H4 (cell line): Measurements from ENCODE around the gene PTDSS2. TPM values are rescaled to one million over a fixed set of nuclear protein-coding genes. Genes with fewer than 3 reads are reported as not detected.

Experiments
- DNase-seq: peaks from one replicate; pipeline ENCODE4 v3.0.0-alpha.2; 2015; ENCODE audit warnings: low spot score
- total RNA-seq: library from RNA; depleted of rRNA; stranded (reverse); fragments of >200 nt; shearing (Covaris generic); gene quantifications from 2 replicates; pipeline ENCODE4 v1.2.3, GENCODE V29; 2014

PTDSS2 gene
- total RNA-seq, 1 experiment from 2014 or later, result 15.0 TPM

- no peak for DNase-seq
Measured at GRCh38 chr11:490186-490929, 40.3 kb downstream of the PTDSS2 start.

DNA sequence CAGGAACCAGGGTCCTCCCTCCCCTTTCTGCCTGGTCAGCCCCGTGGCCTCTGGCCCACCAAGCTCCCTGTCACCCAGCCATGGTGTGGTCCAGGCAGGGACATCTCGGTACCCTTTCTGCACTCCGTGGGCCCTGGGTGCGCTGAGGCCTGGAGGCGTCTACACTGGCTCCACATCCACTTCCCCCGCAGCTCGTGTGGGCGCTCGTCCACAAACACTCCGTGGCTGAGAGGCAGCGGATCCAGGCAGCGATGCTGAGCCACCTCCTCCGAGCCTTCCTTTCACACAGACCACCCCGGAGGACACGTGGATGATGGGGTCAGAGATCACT, 40.8 kb downstream of the PTDSS2 start:
- DNase-seq, result no peak

DNA sequence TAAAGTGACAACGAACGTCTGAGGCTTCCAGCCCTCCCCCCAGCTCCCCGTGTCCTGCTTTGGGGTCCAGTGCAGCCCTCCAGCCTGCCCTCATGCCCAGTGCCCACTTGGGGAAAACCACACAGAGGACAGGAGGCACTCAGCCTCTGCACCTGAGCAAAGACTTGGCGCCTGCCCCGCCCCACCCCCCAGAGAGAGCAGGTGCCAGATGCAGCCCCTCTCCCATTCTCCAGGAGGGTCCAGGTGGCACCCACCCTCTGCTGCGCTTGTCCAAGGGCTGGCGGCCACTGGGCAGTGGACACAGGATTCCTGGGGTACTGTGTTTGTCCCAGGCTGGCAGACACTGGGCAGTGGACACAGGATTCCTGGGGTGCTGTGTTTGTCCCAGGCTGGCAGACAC, 41.3 kb downstream of the PTDSS2 start:
- DNase-seq, result no peak

GRCh38 chr11:492427-493226, 42.5 kb downstream of the PTDSS2 start:
- no peak for DNase-seq

- no peak for DNase-seq
Measured at GRCh38 chr11:494761-495536, 44.9 kb downstream of the PTDSS2 start.

DNA sequence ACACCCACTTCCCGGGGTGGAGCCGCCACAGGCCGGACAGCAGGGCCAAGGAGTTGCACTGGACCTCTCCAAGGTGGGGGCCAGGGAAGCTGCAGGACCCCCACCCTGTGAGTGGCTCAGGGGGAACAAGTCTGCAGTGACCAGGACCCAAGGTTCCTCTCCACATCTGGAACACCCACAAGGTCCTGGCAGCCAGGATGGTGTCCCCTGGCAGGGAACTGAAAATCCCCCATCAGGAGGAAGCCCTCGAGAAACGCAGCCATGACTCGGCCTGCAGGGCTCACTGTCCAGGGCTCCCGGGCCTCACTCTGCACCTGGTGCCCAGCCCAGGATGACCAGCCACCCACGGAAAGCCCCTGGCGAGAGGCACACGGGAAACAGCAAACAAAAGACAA, 45.5 kb downstream of the PTDSS2 start:
- DNase-seq, result no peak

GRCh38 chr11:496834-497564, 46.9 kb downstream of the PTDSS2 start:
- DNase-seq, result no peak

- no peak for DNase-seq
Measured at GRCh38 chr11:497565-498296, 47.7 kb downstream of the PTDSS2 start.

DNA sequence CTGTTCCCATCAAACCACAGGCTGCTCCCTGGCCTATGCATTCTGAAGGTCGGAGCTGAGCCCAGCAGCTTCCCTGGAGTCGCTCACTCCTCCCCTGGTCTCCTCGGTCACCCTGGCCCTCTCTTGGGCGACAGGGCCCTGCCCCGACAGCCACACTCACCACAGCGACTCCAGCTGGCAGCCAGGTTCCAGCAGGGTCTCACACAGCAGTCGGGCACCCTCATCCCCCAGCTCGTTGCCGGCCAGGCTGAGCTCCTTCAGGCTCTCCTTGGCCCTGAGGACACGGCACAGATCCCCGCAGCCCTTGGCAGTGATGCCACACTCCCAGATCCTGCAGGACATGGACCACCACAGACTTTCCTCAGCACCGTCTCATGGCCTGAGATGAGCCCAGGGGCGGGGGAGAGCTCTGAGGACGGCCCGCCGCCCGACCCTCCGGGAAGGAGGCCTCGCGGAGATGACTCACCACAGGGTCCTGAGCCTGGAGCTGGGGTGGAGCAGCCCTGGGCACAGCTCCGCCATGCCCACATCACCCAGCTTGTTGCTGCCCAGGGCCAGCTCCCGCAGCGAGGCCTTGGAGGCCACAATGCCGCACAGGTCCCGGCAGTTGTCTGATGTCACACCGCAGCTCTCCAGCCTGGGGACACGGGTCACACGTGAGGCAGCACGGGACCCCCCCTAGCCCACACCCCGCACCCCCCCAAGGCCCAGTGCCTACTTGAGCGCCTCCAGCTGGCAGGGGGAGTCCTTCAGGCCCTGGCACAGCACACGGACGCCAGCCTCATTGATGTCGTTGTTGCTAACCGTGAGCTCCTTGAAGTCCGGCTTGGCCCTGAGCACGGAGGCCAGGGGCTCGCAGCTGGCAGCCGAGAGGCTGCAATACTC, 48.5 kb downstream of the PTDSS2 start:
- DNase-seq, result no peak

DNA sequence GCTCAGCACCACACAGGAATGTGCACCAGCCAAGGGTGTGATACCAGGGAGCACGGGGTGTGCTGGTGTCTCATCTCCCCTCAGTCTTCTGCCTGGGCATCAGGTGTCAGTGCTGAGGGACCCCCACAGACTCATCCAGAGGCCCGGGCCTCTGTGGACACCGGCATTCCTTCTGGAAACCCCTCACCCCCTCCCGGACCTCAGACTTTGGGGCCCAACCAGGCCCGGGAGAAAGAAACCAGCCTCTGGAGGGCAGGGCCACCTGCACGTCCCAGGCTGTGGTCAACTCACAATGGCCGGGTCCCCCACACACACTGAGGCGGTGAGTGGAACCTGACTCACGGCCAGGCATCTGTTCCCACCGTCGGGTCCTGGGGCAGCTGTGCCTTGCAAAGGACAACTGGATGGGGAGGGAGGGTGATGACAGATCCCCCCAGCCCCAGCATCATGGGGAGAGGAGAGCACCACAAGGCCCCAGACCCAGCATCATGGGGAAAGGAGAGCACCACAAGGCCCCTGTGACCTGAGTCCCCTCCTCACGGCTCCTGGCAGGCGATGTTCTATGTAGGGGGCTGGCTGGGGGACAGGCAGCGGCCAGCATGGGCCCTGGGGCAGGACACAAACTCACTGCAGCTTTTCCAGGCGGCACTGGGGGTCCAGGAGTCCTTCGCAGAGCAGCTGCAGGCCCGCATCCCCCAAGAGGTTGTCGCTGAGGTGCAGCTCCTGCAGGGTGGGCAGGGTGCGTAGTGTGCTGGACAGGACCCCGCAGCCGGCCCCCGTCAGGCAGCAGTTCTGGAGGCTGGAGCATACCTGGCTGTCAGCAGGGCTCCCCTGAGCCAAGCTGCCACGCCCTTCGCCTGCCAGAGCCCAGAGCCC, 49.4 kb downstream of the PTDSS2 start:
- no peak for DNase-seq

- no peak for DNase-seq
Measured at GRCh38 chr11:501001-501682, 51.1 kb downstream of the PTDSS2 start.

DNA sequence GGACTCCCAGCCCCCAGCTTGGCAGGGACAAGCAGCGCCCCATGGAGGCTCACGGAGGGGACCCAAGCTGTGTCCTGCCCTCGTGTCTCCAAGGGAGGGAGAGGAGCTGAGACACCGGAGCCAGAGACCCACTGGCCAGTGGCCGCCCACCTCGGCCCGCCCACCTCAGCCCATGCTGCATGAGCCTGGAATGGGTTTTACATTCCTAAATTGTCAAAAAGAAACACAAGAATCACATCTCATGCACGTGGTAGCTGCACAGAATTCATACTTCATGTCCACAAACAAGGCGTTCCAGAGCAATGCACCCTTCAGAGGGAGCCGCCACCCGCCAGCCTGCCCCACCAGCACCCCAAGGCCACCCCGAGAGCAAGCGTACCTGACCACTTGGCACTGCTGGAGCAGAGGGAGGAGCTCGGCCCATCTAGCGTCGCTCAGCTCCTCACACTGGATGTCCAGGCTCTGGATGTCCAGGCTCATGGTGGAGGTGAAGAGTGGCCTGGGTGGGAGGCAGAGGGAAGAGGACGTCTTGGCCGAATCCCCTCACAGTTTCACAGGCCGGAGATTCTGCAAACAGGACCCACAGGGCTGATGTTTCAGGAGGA, 51.7 kb downstream of the PTDSS2 start:
- no peak for DNase-seq

DNA sequence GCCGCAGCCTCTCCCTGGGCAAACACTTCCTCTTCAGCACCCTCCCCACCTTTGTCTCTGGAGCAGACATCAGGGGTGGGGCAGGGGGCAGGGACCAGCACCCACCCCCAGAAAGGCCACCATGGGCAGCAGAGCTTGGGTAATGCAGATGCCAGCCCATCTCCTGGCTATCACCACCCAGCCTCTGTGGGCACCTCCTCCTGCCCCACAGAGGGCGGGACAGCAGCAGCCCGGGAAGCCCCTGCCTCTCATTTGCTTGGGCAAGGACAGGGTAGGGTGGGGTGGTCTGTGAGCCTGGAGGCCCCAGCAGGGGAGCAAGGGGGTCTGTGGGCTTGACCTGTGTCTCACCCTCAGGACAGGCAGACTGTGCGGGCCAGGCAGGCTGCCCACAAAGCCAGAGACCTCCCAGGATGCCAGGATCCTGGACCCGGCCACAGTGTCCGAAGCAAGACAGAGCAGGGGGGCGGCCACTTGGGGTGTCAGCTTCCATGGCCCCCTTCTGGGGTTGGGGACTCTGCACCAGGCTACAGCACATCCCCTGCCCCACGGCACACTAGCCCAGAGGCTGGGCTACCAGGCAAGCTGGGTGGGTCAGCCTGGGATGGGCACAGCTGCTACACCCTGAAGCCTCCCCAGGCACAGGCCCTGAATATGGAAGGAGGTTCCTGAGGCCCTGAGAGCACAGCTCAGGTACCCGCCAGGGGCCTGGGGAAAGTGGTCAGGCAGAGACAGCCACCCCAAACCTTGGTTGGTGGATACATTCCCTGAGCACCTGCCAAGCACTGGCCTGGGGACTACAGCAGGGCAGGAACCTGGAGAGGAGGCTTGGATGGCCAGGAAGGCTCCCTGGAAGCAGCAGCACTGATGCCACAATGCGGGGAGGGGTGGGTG, 52.5 kb downstream of the PTDSS2 start:
- no peak for DNase-seq

DNA sequence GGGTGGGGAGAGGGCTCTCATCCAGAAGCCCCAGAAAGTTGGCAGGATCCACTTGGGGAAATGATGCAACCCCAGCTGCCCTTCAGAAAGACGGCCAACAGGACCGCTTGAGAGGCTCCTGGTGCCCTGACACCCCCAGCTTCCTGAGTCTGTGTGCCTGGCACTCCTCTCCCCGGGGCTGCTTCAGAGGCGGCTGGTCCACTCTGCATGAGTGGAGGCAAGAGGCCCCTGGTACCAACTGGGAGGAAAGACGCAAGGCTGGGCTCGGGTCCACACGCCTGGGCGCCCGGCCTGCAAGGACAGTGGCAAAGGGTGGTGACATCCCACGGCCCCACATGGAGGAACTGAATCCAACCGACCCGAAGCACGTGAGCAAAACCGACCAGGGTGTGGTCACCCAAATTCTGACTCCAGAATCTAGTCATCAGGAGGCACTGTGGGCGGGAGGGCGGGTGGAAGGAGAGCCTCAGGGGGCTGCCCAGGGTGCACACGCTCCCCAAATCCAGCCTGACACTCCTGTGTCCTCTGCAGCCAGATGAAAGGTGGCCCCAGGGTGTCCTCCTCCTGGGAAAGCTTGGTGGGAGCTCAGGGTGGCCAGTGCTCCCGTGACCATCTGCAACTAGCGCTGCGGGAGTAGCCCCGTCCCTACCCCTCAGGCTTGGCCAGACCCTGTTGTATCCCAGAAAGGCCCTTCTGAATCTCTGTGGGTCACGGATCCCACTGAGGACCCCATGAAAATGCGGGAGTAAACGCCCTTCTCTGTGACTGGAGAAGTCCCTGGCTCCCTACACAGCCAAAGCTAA, 53.3 kb downstream of the PTDSS2 start:
- no peak for DNase-seq

DNA sequence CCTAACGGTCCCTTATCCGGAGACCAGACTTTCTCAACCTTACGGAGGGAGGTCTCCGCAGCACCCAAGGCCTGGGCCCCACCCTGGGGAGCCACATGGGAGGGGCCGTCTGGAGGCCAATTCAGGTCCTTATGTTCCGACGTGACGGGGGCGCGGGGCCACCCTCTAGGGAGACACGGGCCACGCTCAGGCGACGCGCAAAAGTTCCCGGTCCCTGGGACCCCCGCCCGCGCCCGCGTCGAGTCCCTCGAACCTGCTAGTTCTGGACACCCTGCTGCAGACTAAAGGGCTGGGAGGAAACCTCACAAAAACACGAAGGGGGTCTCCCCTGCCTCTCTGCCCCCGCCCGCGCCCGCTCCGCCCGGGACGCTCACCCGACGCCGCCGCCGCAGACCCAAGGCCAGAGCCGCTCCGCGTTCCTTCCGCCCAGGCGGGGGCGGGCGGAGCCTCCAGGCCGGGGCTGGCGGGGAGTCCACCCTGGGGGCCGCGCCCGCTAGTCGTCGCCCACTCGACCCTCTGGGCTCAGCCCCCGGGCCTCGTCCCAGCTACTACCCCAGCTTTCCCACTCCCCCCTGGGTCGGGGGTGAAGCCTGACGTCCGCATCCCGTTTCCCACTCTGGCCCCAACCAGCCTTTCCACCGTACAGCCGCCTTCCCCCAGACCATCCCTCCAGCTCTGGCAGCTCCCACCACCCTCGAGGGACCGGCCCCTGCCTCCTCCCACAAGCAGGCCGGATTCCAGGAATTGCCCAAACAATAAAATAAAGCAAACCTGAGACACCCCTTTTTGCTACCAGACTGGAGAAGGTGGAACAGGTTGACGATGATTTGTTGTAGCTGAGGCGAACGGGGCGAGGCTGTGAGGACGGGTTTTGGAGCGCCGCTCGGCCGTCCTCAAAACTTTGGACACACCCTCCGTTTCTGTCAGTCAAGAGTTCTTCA, 54.2 kb downstream of the PTDSS2 start:
- DNase-seq, result no peak
